H1 (cell line): ENCODE results near the gene SHC3. TPM values are rescaled to one million over a fixed set of nuclear protein-coding genes. Genes with fewer than 3 reads are reported as not detected.

Source experiments
- GABPA ChIP-seq: IDR thresholded peaks from 2 replicates; pipeline ENCODE4 v1.6.1; 2011; ENCODE audit warnings: mild to moderate bottlenecking, low read length, moderate library complexity, borderline replicate concordance; ENCODE audit not compliant: insufficient read depth
- MAX ChIP-seq: IDR thresholded peaks from 2 replicates; pipeline ENCODE4 v1.6.1; 2012; ENCODE audit warnings: inconsistent platforms
- SP4 ChIP-seq: IDR thresholded peaks from 2 replicates; pipeline ENCODE4 v1.6.1; 2012; ENCODE audit warnings: low read length, inconsistent platforms
- SUZ12 ChIP-seq: fragments of 200-600 bp; sonication (generic); IDR thresholded peaks from 2 replicates; pipeline ENCODE4 v1.6.1; 2012; ENCODE audit warnings: mild to moderate bottlenecking, inconsistent platforms, low read length, moderate library complexity, mixed read lengths
- polyA plus RNA-seq, 7 experiments: library from polyadenylated mRNA; depleted of rRNA in 3 of 7; stranded (reverse) in 5 of 7; unstranded in 2 of 7; fragments of >200 nt in 5 of 7; fragments of 200-250 nt in 2 of 7; gene quantifications; 1 replicate in 5 of 7; 2 replicates in 1 of 7; 4 replicates in 1 of 7; pipeline versions ENCODE4 v1.2.1 to v1.2.3, GENCODE V29; 2011 to 2013; ENCODE audit warnings: missing spikeins in 2 of 7, mixed read lengths in 2 of 7
- total RNA-seq: library from RNA; stranded (reverse); fragmentation: NEBNext Ultra II Directional; extraction: Animal tissue kit (Norgen Biotek cat#: 25700); gene quantifications from 2 replicates; pipeline ENCODE4 v1.2.1, GENCODE V29; 2021
- TF ChIP-seq, protein P1 (sequence below), 3 experiments: IDR thresholded peaks; 1 replicate in 2 of 3; 2 replicates in 1 of 3; pipeline versions ENCODE4 v1.5.1 to v1.6.1; 2011; ENCODE audit warnings: low read length in 3 of 3, mild to moderate bottlenecking in 3 of 3, inconsistent platforms in 2 of 3, low read depth in 1 of 3, moderate library complexity in 1 of 3; ENCODE audit not compliant: insufficient read depth in 1 of 3; ENCODE audit errors: control extremely low read depth in 1 of 3
- TF ChIP-seq, protein P2 (sequence below): IDR thresholded peaks from 2 replicates; pipeline ENCODE4 v1.6.1; 2011; ENCODE audit warnings: low read length, improper control_type of control experiment

SHC3 gene
- total and polyA plus RNA-seq, 2 of the 8 experiments (the other 6 are each of a cell fraction or from before 2014, with no cell fraction given) = 1.4 to 7.1 TPM

DNA sequence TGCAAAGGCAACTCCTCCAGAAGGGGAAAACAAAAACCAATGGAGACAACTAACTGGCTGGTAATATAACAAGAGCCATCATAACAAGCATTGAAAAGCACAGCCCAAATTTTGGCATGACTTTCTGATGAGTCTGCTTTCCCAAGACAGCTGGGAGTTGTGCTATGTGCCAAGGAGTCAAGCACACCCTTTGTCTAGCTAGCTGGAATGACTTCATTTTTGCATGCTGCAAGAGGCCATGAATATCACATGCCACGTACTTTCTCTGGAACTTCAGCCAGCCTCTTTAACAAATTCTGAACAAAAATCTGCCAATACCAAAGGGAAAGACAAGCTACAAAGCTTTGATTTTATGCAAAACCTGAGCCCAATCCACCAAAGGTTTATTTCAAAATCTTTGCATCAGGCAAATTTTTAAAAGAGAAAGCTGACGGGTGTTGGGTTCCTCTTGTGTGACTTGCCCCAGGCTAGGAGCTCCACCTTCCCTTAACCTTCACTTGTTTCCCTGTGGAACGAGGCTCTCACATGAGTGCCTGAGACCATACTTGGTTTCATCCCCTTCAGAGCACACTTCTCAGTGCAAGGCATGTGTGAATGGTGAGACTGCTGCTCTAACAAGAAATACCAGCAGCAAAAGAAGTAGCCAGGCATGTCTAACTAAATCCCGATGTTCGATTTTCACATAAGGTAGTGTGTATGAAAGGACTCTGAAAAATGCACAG lies 140.1 kb downstream of the SHC3 start (continued):
- TF ChIP-seq, protein P1, sequence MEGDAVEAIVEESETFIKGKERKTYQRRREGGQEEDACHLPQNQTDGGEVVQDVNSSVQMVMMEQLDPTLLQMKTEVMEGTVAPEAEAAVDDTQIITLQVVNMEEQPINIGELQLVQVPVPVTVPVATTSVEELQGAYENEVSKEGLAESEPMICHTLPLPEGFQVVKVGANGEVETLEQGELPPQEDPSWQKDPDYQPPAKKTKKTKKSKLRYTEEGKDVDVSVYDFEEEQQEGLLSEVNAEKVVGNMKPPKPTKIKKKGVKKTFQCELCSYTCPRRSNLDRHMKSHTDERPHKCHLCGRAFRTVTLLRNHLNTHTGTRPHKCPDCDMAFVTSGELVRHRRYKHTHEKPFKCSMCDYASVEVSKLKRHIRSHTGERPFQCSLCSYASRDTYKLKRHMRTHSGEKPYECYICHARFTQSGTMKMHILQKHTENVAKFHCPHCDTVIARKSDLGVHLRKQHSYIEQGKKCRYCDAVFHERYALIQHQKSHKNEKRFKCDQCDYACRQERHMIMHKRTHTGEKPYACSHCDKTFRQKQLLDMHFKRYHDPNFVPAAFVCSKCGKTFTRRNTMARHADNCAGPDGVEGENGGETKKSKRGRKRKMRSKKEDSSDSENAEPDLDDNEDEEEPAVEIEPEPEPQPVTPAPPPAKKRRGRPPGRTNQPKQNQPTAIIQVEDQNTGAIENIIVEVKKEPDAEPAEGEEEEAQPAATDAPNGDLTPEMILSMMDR (IDR thresholded peaks at IDR 0.05; ENCODE audit: control extremely low read depth in 1 of 3, insufficient read depth in 1 of 3, low read depth in 1 of 3, low read length in 3 of 3) = no peak
- TF ChIP-seq, protein P2, sequence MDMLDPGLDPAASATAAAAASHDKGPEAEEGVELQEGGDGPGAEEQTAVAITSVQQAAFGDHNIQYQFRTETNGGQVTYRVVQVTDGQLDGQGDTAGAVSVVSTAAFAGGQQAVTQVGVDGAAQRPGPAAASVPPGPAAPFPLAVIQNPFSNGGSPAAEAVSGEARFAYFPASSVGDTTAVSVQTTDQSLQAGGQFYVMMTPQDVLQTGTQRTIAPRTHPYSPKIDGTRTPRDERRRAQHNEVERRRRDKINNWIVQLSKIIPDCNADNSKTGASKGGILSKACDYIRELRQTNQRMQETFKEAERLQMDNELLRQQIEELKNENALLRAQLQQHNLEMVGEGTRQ = no peak
- TF ChIP-seq GABPA (no peak), MAX (no peak), SP4 (no peak), SUZ12 (no peak)
- TF ChIP-seq, all 59 proteins: peak for 0
